Fibroblast of skin of scalp (primary cell): ENCODE data around the gene AKAP11.

Source experiments
- DNase-seq: peaks from one replicate; pipeline ENCODE4 v3.0.0-alpha.2; 2013

The AKAP11 gene

DNA sequence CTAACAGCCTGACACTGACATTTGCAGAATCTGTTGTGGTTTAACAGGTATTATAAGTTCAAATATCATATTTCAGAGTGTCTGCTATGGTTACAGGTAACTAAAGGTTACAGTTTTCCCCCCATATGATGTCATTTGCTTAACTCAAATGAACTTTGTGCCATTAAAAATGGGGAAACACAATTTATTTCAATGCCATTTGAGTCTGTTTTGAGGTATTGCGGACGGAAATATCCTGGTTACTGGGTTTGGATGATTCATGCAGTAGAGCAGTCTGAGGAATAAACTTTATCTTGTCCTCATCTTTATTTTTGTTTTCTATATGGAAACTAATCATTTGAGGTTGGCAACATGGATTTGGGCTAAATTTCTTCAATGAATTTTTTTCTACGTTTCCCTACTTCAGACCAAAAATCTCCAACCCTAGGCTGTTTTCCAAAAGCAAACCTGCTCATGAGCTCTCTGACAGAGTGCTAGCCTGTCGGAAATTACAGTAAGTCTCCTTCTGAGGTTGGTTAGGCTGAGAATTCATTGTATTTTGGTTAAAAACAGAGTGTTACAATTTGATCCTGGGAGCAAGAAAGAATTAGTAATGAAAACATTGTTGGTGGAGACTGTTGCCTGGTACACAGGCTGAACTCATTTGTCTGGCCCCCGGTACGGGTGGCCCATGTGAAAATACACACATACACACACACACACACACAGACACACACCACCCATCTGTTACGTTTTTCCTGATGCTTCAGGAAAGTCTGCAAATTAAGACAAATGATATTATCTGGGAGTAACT, 66.1 kb downstream of the AKAP11 start:
- no peak for DNase-seq

DNA sequence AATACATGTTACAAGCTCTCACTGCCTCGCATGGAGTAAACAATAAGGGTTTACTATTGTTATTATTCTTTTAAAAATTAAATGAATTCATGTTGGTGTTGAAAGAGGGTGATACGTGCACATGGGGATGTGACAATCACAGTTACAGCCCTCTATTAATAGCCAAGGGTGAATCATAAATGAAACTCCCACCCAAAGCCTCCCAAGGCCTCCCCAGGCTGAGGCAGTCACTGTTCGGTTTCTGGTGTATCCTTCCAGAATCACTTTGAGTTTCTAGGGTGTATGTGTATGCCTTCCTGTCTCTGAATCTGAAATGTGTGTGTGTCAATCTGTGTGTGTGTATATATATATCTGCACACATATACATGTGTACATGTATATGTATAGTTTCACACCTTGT, 73.4 kb downstream of the AKAP11 start:
- DNase-seq = no peak

DNA sequence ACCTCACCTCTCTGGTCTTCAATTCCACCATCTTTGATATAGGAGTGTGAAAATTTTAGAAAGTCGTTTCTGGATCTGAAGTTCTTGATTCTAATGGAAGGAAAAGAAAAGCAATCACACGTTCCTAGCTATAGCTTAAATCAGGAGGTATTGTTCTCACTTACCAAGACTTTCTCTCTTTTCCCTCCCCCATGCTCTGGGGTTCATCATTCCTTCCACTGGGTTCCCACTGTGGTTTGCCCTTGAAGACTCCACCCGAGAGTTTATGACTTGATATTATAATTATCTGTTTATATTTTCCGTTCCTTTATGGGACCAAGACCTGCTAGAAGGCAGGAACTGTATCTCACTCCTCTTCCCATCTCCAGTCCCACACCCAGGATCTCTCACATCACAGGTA, 76.6 kb downstream of the AKAP11 start:
- no peak for DNase-seq

DNA sequence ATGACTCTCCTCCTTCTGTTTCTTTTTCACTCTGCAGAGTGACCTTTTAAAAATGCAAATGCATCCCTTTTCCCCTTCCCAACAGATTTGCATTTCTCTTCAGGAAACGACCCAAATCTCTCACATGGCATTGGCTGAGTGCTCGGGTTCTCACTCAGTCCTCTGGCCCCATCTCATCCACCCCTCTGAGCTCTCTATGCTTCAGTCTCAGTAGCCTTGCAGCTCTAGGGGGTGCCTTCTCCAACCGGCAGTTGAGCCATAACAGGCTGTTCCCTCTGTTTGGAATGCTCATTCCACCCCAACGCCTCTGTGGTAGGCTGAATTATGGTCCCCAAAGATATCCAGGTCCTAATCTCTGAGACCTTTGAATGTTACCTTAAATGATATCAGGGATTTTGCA, 78.2 kb downstream of the AKAP11 start:
- no peak for DNase-seq

DNA sequence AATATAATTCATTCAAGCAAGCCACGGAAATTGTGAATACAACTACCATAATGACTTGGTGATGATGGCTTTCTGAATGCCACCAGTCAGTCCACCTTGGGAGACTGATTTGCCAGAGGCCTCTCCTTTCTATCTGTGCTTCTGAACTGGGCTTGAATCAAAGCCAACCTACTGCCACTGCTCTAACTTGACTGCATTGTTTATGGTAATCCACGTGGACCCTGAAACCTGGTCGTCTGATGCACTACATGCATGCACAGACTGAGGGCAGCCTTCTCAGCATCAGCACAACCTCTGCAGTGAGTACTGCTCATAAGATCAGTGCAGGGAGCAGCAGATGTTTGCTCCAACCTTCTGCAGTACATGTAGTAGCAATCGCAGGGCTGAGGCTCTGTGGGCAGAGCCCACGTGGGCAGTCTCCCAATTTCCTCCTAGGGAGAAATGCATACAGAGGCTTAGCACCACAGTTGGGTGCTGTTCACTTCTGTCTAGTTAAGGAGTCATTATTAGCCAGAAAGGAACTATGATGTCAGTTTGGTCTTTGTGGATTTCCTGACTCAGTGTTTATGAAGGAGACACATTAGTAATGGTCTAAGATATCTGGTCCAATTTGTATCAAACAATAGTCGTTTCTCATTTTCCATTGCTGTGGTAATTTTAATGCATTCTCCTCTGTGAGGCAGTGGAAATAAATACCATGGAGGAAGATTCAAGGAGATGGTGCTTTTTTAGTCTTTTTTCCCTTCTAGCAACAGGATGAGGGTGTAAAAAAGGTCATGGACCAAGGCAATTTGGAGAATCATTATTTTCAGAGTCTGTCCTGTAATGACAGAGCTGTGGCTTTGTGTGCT, 82.5 kb downstream of the AKAP11 start:
- DNase-seq = peak; percentile 49

DNA sequence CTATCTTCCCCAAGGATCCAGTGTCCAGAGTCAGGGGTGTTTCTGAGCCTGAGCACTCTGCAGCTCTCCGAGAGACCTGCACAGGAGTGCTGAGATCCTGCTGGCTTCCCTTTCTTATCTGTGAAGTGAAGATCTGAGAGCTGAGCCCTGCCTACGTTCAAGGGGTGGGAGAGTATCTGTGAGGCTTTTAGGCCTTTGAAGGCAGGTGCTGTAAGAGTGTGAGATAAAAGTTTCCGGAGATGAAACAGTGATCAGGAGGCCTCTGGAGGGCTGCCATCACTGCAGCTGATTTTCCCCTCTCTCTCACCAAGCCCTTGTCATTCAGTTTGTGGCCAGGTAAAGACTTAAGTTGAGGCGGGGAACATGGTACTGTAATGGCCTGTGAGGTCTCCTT, 83.1 kb downstream of the AKAP11 start:
- no peak for DNase-seq

DNA sequence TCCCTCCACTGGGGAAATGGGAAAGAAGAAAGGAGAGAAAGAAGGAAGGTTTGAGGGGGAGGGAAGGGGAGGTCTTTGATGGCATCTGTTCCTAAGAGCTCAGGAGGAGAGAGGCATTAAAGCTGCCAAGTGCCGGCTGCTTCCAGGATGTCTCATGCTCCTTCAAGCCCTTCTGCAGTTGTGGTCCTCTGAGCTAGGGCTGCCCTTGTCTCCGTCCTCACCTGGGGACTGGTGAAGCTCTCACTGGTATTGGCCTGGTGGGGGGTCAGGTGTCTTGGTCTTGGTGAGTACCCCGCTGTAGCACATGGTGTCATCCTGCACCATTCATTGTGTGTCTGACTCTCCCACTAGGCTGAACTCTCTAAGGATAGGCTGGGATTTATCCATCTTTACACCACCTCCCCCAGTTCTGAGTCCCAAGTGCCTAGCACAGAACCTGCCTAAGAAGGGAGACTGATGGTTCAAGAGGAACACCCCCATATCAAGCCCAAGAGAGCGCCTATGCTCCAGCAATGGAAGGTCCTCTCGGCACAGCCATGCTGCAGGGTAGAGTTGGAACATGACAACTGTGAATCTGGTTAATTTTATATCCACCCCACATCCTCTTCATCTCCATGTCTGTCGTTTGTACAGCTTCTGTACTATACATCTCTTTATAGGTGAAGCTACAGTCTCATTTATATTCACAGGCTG, 83.7 kb downstream of the AKAP11 start:
- no peak for DNase-seq

DNA sequence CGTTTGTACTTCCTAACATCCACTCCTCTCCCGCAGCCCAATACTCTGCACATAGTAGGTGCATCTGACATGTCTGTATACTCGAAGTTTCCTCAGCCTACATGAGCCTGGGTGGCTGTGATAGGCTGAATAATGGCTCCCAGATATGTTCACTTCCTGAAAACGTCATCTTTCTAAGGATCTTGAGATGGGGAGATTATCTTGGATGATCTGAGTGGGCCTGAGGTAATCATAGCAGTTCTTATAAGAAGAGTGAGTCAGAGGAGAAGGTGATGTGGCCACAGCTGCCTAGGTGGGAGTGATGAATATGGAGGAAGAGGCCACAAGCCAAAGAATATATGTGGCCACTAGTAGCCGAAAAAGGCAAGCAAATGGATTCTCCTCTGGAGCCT, 84.2 kb downstream of the AKAP11 start:
- DNase-seq = no peak

DNA sequence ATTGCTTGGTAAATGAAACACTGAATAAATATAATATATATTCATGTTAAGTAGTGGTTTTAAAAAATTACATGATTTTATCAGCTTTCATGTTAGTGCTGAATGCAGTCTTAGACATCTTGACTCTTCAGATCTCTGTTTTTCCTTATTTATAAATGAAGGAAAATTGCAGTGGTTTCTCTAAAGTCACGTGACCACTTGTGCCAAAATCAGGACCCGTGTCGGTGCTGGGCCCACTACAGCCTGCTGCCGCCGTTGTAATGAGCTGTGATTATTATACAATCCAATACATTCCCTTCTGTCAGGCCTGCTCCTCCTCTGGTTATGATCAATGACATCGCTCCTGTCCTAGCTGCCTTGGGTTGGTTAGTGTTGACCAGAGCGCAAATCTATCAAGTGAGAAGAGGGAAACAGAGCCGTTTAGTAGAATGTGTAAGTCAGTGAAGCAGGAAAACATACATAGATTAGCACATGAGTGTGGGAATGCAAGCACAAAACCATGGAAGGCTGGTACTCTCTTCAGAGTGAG, 88.2 kb downstream of the AKAP11 start:
- no peak for DNase-seq

DNA sequence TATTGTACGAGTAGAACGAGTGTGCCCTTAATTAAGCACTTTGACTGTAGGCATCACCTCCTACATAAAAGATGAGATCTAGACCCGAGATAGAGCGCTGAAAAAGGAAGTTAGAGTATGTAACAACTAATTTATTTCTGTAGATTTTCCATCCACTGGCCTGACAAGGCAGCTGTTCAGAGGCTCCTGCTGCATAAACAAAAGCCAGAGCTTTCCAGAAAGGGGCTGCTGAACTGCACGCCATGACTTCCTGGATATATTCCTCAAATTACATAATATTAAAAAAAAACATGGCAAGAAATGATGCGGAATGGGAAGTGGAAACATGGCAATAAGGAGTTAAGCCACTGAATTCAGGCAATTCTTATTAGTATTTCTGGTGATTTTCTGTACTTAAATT, 89.7 kb downstream of the AKAP11 start:
- no peak for DNase-seq

DNA sequence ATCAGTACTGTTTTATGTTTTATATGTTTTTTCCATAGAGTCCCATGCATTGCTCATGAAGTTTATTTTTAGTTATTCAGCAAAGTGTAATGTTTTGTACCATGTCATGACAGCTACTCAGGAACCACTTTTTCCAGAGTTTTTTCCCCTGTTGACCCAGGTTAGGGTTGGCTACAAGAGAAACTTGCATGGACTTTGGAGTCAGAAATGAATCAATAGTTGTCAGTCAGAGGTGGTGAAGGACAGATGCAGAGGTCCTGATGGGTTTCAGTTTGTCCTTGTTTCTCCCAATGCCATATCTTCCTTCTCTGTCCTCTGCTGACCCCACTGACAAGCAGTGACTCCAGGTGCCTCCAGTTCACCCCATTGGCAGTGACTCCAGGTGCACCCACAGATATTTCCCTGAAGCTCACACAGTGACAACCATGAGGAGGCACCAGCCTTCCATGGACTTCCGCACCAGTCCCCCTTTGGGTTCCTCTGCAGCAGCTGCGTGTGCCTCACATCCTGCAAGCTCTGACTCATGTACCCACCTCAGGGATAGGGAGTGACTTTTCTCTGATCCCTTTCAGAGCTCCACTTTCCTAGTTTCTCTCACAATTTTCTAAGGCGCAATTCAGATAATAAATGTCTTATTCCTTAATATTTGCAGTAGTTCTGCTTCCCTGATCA, 92.1 kb downstream of the AKAP11 start:
- peak; percentile 5 for DNase-seq

DNA sequence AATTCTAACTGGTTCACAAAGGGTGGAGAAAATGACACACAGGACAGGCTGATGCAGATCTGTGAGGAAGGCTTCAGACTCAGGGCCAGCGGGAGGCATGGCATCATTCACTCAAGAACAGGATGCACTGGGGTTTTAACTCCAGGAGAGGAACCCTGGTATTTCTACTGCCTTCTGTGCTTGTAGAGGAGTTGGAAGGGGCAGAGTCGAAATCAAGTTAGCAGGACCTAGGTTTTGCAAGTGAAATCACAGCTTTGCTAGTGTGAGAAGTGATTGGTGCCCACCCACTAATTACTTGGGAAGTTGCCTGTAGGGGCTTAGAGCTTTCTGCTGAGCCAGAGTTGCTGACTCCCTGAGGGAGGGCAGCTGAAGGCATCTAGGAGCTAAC, 92.7 kb downstream of the AKAP11 start:
- peak; percentile 4 for DNase-seq

DNA sequence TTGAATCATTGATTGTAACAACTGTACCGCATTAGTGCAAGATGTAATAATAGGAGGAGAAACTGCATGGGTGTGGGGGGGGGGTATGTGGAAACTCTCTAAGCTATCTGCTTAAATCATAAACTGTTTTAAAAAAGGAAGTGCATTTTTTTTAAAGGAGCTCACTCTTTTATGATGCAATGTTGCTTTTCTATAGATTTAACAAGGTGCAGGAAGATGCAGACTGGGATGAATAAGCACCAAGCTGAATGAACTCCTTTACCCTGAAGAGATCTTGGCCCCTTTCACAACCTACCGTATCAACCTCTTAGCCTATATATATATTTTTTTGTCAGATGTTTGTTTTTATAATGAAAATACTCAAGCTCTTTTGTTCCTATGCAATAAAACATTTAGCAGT, 95.9 kb downstream of the AKAP11 start:
- peak; percentile 13 for DNase-seq

DNA sequence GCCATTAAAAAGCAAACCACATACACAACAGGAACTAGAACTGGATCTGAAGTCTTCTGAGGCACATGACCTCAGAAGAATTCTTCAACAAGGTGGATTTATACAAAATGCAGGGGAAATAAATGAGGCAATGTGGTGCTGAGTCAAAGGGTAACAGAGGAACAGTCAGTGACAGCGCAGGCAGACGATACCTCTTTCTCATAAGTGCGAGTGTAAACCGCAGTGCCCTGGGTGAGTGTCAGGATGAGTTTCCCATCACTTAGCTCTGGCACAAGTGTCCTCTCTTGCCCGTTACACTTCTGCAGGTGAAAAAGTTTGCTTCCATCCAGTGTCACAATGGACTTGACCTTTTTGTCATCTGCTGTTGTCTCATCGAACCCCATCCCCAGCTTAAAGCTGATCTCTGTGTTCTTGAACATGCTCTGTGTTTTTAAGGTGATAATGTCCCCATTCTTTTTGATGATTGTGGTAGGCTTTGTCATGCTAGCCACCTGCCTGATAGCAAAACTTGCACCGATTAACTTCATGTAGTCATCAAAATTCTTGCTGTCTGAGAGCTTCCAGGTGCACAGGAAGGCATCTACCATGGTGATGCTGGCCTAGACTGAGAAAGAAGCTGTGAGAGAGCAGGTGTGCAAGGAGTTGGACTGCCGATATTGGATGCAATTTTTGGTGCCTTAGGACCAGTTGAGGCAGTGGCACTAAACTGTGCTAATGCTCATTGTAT, 97.3 kb downstream of the AKAP11 start:
- DNase-seq = no peak

DNA sequence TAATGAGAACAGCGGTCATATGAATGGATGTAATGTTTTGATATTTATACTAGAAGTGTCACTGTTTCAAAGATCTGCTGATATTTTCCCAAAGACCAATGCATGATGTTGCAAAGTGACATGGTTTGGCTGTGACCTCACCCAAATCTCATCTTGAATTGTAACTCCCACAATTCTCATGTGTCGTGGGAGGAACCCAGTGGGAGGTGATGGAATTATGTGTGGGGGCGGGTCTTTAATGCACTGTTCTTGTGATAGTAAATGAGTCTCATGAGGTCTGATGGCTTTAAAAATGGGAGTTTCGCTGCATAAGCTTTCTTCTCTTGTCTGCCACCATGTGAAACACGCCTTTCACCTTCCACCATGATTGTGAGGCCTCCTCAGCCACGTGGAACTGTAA, 98.3 kb downstream of the AKAP11 start:
- no peak for DNase-seq
